K562 (cell line): ENCODE measurements around the gene EAF2.

Experiments
- EP300 ChIP-seq: IDR thresholded peaks from 2 replicates; pipeline ENCODE4 v1.6.1; 2012; ENCODE audit warnings: low read length, improper control_type of control experiment
- ETV6 ChIP-seq, 3 experiments: fragments of 150-350 bp in 1 of 3; sonication (generic) in 1 of 3; formaldehyde crosslinking in 1 of 3; IDR thresholded peaks; 2 replicates each; pipeline versions ENCODE4 v1.6.1 to v1.8.0; 2014 to 2022; ENCODE audit warnings: borderline replicate concordance in 2 of 3, low read depth in 2 of 3, antibody characterized with exemption in 1 of 3, low read length in 1 of 3, mild to moderate bottlenecking in 1 of 3, missing genetic modification reagents in 1 of 3
- ID3 ChIP-seq, 2 experiments: fragments of 250-450 bp in 1 of 2; fragments of 450-650 bp in 1 of 2; sonication (Bioruptor Pico) in 1 of 2; IDR thresholded peaks; 2 replicates each; pipeline versions ENCODE4 v1.6.1 to v1.8.0; 2016 to 2021; ENCODE audit warnings: mild to moderate bottlenecking in 2 of 2, moderate library complexity in 2 of 2, missing compliant biosample characterization in 1 of 2, missing genetic modification characterization in 1 of 2
- MYNN ChIP-seq, 2 experiments: sonication (generic); formaldehyde crosslinking in 1 of 2; IDR thresholded peaks; 2 replicates each; pipeline versions ENCODE4 v1.5.0 to v1.6.1; 2016 to 2020; ENCODE audit warnings: antibody characterized with exemption in 1 of 2, missing genetic modification reagents in 1 of 2
- ZNF134 ChIP-seq: fragments of 250-450 bp; sonication (Bioruptor Pico); conservative IDR thresholded peaks from 2 replicates; pipeline ENCODE4 v1.4.0; 2020
- ZNF347 ChIP-seq: fragments of 450-650 bp; formaldehyde crosslinking; IDR thresholded peaks from 2 replicates; pipeline ENCODE4 v1.4.0; 2020; ENCODE audit warnings: low read depth, mild to moderate bottlenecking, moderate library complexity
- TF ChIP-seq, protein P1 (sequence below), 3 experiments: IDR thresholded peaks in 2 of 3; conservative IDR thresholded peaks in 1 of 3; 2 replicates each; pipeline ENCODE4 v1.5.1; 2011 to 2012; ENCODE audit warnings: low read length in 3 of 3, mild to moderate bottlenecking in 3 of 3, control low read depth in 2 of 3, improper control_type of control experiment in 1 of 3, inconsistent platforms in 1 of 3, low read depth in 1 of 3, mixed read lengths in 1 of 3, moderate library complexity in 1 of 3; ENCODE audit not compliant: insufficient read depth in 2 of 3
- TF ChIP-seq, protein P2 (sequence below): fragments of 450-650 bp; IDR thresholded peaks from 2 replicates; pipeline ENCODE4 v1.6.1; 2014; ENCODE audit warnings: low read depth, mild to moderate bottlenecking, moderate library complexity, borderline replicate concordance
- TF ChIP-seq, protein P3 (sequence below): sonication (generic); formaldehyde crosslinking; IDR thresholded peaks from 2 replicates; pipeline ENCODE4 v1.8.1; 2023; ENCODE audit warnings: mild to moderate bottlenecking, missing genetic modification reagents

DNA sequence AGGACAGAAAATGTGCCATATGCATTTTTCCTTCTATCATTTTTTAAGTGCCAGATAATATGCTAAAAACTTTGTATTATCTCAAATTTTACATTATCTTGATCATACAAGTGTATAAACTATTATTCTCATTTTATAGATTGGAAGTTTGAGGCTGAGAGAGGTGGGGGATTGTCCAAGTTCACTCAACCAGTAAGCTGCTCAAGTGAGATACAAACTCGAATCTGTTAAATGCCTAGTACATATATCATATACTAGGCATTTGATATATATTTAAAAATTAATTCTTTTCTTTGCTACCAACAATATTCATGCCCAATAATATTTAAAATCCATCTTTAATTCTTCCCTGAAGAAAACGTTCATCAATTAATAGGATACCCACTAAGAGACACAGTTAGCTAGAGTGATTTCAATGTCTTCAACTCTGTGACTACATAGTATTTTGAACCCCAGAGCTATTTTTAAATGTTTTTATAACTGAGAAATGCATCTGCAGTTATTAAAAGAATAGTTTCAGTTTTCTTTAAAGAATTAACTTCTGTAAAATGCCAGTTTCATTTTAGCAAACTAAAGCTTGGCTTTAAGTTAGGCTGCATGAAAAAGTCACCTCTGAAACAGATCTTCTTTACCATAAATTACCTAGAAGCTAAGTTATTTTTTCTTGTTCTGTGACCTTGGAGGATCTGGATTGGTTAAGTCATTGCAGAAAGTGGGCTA, 40.6 kb upstream of the EAF2 start:
- no peak for TF ChIP-seq ZNF347 (CRISPR knock-in tag)
- TF ChIP-seq, protein P1, sequence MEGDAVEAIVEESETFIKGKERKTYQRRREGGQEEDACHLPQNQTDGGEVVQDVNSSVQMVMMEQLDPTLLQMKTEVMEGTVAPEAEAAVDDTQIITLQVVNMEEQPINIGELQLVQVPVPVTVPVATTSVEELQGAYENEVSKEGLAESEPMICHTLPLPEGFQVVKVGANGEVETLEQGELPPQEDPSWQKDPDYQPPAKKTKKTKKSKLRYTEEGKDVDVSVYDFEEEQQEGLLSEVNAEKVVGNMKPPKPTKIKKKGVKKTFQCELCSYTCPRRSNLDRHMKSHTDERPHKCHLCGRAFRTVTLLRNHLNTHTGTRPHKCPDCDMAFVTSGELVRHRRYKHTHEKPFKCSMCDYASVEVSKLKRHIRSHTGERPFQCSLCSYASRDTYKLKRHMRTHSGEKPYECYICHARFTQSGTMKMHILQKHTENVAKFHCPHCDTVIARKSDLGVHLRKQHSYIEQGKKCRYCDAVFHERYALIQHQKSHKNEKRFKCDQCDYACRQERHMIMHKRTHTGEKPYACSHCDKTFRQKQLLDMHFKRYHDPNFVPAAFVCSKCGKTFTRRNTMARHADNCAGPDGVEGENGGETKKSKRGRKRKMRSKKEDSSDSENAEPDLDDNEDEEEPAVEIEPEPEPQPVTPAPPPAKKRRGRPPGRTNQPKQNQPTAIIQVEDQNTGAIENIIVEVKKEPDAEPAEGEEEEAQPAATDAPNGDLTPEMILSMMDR (IDR thresholded peaks at IDR 0.05 in 2 of 3, conservative IDR thresholded peaks at IDR 0.05 in 1 of 3; ENCODE audit: insufficient read depth in 2 of 3, low read depth in 1 of 3, low read length in 3 of 3): no peak
- no peak for TF ChIP-seq ID3 (CRISPR knock-in tag; IDR thresholded peaks at IDR 0.05)
- no peak for TF ChIP-seq ID3 (tag; IDR thresholded peaks at IDR 0.05)
- no peak for TF ChIP-seq MYNN (IDR thresholded peaks at IDR 0.05)
- no peak for TF ChIP-seq MYNN (CRISPR knock-in tag; IDR thresholded peaks at IDR 0.05)
- TF ChIP-seq, protein P2, sequence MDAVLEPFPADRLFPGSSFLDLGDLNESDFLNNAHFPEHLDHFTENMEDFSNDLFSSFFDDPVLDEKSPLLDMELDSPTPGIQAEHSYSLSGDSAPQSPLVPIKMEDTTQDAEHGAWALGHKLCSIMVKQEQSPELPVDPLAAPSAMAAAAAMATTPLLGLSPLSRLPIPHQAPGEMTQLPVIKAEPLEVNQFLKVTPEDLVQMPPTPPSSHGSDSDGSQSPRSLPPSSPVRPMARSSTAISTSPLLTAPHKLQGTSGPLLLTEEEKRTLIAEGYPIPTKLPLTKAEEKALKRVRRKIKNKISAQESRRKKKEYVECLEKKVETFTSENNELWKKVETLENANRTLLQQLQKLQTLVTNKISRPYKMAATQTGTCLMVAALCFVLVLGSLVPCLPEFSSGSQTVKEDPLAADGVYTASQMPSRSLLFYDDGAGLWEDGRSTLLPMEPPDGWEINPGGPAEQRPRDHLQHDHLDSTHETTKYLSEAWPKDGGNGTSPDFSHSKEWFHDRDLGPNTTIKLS: no peak
- TF ChIP-seq ZNF134 (CRISPR knock-in tag): no peak
- TF ChIP-seq EP300: no peak
- TF ChIP-seq, protein P3, sequence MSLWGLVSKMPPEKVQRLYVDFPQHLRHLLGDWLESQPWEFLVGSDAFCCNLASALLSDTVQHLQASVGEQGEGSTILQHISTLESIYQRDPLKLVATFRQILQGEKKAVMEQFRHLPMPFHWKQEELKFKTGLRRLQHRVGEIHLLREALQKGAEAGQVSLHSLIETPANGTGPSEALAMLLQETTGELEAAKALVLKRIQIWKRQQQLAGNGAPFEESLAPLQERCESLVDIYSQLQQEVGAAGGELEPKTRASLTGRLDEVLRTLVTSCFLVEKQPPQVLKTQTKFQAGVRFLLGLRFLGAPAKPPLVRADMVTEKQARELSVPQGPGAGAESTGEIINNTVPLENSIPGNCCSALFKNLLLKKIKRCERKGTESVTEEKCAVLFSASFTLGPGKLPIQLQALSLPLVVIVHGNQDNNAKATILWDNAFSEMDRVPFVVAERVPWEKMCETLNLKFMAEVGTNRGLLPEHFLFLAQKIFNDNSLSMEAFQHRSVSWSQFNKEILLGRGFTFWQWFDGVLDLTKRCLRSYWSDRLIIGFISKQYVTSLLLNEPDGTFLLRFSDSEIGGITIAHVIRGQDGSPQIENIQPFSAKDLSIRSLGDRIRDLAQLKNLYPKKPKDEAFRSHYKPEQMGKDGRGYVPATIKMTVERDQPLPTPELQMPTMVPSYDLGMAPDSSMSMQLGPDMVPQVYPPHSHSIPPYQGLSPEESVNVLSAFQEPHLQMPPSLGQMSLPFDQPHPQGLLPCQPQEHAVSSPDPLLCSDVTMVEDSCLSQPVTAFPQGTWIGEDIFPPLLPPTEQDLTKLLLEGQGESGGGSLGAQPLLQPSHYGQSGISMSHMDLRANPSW (CRISPR knock-in tag): no peak
- no peak for TF ChIP-seq ETV6 (IDR thresholded peaks at IDR 0.05; ENCODE audit: borderline replicate concordance in 1 of 2, low read depth in 2 of 2, low read length in 1 of 2)
- TF ChIP-seq ETV6 (CRISPR knock-in tag; IDR thresholded peaks at IDR 0.05; ENCODE audit: borderline replicate concordance): no peak
